HG03378 (cell line): ENCODE measurements around the gene GPR146.

Experiments used
- ATAC-seq: cut with Tn5 transposase; IDR thresholded peaks from one replicate; pipeline ENCODE4 v1.9.1; 2021; ENCODE audit warnings: mild to moderate bottlenecking, moderate library complexity; ENCODE audit not compliant: unreplicated experiment

The GPR146 gene

GRCh38 chr7:1090686-1091643 is 46.6 kb downstream of the GPR146 start:
- ATAC-seq, result no peak

DNA sequence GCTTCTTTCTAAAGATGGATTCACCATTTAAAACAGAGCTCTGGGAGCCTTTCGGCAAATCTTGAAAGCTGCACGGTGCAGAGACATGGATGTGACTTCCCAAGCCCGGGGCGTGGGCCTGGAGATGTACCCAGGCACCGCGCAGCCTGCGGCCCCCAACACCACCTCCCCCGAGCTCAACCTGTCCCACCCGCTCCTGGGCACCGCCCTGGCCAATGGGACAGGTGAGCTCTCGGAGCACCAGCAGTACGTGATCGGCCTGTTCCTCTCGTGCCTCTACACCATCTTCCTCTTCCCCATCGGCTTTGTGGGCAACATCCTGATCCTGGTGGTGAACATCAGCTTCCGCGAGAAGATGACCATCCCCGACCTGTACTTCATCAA is 47.3 kb downstream of the GPR146 start:
- no peak for ATAC-seq

GRCh38 chr7:1092161-1092632 is 47.9 kb downstream of the GPR146 start:
- ATAC-seq, result no peak

DNA sequence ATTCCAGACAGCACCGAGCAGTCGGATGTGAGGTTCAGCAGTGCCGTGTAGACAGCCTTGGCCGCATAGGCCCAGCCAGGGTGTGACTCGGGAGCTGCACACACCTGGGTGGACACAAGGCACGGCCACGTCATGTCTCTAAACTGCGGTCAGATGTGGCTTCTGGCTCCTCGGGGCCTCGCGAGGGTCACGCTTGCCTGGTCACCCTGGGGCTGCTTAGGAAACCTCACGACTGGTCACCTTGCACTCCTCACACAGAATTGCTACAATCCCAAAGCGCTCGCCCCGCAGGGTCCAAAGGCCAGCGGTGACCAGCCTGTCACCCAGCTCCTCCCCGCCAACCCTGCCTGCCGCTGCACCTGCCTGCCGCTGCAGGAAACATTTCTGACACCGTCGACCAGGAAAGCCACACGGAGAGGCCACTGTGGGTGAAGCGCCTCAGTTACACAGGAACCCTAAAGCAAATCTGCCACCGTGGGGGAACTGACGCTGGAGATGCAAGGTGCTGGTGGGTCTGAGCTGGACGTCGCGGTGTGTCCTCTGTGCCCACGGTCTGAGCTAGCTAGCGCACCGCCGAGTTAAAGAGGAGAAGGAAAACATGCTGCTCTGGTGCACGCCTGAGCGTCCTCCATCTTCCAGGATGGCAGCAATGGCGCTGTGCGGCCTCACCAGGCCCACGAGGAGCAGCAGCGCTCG is 48.6 kb downstream of the GPR146 start:
- ATAC-seq, result no peak

- no peak for ATAC-seq
These were observed 49.1 kb downstream of the GPR146 start for GRCh38 chr7:1093502-1093843.

GRCh38 chr7:1093916-1094508 is 49.7 kb downstream of the GPR146 start:
- ATAC-seq, result no peak

DNA sequence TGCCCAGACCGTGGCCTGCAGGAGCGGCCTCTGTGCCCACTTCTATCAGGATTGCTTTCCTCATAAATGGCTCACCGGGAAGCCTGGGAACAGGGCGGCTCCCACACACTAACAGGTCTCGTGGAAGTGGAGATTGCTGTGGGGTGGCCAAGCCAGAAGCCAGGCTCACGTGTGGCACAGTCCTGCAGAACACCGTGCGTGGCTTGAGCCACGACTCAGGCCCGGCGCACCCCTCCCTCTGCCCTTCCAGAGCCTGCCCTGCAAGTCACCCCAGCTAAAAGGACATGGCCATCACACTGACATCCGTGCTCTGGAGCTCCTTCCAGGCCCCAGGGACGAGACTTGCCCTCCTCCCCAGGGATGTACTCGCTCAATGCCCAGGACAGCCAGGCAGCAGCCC is 50.5 kb downstream of the GPR146 start:
- ATAC-seq, result no peak

- ATAC-seq, result no peak
These were observed 51.3 kb downstream of the GPR146 start for GRCh38 chr7:1095621-1096155.

DNA sequence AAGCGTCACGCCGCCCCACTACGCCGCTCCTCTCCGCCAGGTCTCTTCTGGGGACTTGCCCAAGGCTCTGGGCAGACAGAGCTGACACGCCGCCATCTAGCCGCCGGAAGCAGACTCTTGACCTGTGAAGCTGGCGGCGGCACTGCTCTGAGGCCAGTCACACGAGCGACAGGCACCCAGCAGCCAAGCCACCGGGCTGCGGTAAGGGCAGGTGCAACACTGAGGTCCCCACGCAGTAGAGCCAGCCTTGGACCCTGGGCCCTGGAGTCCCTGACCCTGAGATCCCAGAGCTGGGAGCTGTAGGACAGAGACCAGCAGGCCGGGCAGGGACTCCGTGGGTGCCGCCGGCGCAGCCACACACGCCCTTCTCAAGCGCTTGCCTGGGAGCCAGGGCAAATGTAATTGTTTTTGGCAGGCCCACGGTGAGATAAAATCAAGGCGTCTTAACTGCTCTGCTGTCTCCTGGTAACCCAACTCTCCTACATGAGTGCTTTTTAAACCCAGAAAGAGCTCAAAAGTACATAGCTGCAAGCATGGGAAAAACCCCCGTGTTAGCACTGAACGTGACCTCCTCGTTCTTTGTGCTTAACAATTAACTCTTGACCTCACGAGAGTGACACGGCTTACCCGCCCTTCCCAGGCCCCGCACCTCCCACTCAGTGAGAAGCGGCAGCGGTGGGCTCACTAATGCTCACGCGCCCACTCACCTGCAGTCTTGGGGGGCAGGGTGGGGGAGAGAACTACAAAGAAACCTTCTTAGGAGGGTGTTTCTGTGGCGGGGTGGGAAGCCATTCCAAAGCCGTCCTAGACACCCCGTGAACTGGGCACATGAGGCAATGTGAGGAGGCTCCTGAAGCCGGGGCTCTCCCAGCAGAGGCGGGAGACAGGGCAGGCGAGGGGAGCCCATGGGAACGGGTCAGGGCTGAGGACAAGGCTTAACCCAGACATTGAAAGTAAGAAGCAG is 52.1 kb downstream of the GPR146 start:
- ATAC-seq, result no peak

DNA sequence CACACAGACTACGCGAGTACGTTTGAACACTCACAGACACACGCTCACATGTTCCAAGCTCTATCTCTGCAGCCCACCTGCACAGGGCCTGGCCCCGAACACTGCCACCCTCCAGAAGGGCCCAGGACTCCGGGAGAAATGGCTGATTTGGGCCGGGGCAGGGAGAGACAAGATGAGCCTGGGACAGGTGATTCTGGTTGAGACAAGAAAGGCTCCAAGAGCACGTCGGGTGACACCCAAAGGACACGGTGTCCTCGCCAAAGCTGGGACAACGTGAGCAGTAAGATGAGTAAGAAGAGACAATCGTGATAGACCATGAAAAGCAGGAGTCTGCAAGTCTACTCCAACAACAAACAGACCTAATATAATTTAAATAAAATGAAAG is 52.8 kb downstream of the GPR146 start:
- no peak for ATAC-seq

DNA sequence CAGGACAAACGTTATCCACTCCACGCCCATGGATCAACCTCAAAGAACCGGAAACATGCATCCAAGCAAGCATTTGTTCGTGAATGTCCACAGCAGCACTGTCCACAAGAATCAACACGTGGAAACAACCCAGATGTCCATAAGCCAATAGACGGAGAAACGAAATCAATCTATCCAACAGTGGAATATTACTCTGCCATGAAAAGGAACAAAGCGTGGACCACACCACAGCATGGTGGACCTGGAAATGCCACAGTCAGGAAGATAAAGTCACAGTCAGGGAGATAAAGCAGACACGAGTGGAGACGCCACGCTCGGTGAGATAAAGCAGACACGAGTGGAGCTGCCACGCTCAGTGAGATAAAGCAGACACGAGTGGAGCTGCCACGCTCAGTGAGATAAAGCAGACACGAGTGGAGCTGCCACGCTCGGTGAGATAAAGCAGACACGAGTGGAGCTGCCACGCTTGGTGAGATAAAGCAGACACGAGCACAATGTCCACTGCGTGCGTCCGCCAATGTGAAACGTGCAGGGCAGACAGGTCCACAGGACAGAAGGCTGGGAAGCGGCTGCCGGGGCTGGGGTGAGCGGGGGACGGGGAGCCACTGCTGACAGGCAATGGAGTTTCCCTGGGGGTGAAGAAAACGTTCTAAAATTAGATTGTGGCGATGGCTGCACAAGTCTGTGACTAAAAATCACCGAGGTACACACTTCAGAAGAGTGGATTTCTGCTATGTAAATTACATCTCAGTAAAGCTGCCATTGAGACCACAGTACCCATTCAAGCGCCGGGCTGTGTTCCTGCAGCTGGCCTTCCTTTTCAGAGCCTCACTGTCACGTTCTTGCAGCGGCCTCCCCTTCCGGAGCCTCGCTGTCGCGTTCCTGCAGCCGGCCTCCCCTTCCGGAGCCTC is 54.2 kb downstream of the GPR146 start:
- ATAC-seq, result no peak

GRCh38 chr7:1099154-1099542 is 54.8 kb downstream of the GPR146 start:
- no peak for ATAC-seq

DNA sequence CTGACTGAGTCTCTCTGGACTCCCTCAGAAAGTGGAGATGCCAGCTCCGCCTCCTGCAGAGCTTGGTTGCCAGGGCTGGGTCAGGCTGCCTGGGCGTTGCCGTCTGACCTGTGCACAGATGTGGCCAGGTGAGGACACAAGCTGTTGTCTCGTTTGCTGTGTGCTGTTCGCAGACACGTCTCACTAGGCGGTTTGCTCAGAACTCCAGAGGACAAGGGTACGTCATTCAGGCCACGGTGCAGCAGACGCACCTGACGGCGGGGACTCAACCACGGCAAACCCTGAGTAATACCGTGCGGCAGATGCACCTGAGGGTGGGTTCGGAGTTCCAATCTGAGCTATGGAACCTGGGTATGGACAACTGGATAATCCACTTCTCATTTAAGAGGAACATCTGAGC is 55.3 kb downstream of the GPR146 start:
- no peak for ATAC-seq

DNA sequence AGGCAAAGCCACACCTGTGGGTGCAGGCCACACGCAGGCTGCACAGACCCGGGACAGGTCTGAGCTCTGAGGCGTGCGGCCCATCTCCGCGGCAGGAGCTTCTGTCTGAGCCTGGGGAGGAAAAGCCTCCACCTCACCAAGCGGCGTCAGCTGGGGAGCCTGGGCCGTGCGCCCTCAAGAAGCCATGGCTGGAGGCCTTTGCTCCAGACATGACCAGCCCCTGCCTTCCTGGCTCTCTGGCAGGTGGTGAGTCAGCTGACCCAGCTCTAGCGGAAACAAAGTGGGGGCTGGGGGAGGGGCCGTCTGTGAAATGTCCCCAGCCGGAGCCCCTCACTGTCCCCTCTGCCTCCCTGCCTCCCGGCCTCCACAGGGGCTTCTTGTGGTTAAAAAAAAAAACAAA is 56.0 kb downstream of the GPR146 start:
- ATAC-seq, result no peak

- ATAC-seq, result no peak
These were observed 56.7 kb downstream of the GPR146 start for GRCh38 chr7:1100834-1101562.

DNA sequence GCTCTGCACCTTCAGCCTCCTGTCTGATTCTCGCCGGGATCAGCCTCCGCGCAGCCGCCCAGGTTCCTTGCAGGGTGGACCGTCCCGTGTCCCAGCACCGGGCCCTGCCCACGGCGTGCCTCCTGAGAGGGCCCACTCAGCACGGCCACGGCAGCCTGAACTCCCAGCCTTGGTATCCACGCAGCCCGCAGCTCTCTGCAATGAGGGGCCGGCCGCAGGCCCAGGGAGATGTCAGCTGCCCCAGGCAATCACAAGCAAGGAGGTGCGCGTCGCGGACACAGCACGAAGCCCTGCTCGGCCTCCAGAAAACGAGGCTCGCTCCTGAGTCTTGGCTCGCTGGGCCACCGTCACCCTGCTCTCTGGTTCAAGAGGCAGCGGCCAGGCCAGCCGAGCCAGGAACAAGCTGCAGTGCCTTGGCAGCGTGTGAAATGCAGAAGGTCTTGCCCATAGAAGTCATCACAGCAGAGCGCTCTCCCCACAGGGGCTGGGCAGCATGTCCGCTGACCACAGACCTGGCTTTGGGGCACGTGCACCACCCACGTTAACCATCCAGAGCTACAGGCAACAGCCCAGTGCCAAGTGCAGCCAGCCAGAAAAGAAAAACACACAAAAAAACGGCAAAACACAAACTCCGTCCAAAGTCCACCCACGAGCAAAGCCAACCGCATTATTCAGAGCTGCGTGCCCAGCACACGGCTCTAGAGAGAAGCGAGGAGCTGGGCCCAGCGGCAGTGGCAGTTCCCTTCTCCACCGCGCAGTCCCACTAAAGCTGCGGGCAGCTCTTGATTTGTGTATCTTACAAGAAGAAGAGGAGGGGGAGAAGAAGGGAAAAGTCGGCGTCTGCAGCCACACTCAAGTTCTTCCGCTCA is 57.5 kb downstream of the GPR146 start:
- ATAC-seq, result no peak

DNA sequence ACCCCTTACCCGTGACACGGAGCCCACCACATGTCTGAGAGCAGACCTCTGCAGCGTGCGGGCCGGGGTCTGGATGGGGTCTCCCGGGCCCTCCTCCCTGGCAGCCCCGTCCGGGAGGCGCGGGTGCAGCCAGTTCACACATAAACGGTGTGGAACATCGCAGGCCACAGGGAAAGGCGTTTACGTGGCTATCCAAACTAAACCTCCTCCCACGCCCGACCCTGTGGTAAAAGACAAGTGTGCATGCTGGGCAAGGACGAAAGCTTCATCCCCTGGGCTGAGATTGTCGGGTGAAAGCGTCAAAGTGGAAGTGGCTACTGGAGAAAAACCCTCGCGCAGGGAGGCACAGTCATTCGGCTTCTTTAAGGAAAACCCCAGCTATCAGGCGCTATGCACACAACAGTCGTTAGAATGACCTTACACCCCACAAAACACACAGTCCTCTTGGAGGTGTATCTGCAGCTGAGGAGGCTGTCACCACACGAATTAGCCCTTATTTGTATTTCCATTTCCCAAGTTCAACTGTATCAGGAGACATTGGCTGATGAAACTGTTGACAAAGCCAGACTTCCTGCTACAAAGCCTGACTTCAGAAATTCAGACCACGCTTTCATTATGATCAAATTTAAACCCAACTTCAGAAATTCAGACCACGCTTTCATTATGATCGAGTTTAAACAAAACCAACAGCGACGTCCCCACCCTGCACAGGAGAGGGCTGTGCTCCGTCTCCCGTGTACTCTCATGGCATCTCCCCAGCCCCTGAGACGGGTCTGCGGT is 58.9 kb downstream of the GPR146 start:
- ATAC-seq, result no peak
